ENCODE results near the gene GALNT7. TPM values are rescaled to one million over a fixed set of nuclear protein-coding genes. Genes with fewer than 3 reads are reported as not detected.

The GALNT7 gene
- total and polyA plus RNA-seq, 4 donors, result 0.65 to 13.0 (median 2.1) TPM

DNA sequence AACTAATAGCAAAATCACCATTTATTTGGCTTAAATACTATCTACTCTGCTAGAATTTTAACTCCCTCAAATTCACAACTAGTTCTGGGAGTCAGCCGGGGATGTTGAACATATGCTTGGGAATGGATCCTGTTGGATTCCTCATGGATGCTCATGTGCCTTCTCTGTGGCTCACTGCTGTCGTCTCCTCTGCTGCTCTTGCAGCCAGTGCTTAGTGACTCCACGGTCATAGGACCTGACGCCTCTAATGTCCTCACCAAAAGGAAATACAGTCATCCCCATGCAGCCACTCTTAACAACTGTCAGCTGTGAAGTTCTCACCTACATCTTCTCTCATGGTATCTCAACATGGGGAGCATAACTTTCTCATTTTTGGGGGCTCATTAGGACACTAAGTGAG, 106.1 kb downstream of the GALNT7 start:
- no peaks in the 10 kb centered on the region for H3K4me1 ChIP-seq (ENCODE audit: control insufficient read depth in 4 of 4, insufficient read depth in 4 of 4, low read length in 3 of 4)
- no peak overlapping the region for H3K9ac ChIP-seq (ENCODE audit: low read depth in 1 of 2, low read length in 2 of 2)
- no peak for DNase-seq (ENCODE audit: low spot score)
- no peak overlapping the region for H3K4me3 ChIP-seq (ENCODE audit: low read depth in 1 of 3, low read length in 3 of 3)
- TF ChIP-seq JUND (IDR thresholded peaks at IDR 0.05), result no peak
- TF ChIP-seq EGR1 (IDR thresholded peaks at IDR 0.05; ENCODE audit: low read depth in 2 of 2), result no peak
- no peak for TF ChIP-seq HNF4G (IDR thresholded peaks at IDR 0.05)
- TF ChIP-seq YY1 (IDR thresholded peaks at IDR 0.05), result no peak
- TF ChIP-seq TAF1 (conservative IDR thresholded peaks at IDR 0.05), result no peak
- no peak for TF ChIP-seq FOXA2 (IDR thresholded peaks at IDR 0.05)
- no peak for TF ChIP-seq RAD21 (IDR thresholded peaks at IDR 0.05)
- TF ChIP-seq SP1 (IDR thresholded peaks at IDR 0.05), result no peak
- TF ChIP-seq, protein P1, sequence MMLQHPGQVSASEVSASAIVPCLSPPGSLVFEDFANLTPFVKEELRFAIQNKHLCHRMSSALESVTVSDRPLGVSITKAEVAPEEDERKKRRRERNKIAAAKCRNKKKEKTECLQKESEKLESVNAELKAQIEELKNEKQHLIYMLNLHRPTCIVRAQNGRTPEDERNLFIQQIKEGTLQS (IDR thresholded peaks at IDR 0.05), result no peak
- TF ChIP-seq GABPA (IDR thresholded peaks at IDR 0.05 in 1 of 2, conservative IDR thresholded peaks at IDR 0.05 in 1 of 2), result no peak
- no peak for TF ChIP-seq FOXA1 (IDR thresholded peaks at IDR 0.05)
- TF ChIP-seq, protein P2, sequence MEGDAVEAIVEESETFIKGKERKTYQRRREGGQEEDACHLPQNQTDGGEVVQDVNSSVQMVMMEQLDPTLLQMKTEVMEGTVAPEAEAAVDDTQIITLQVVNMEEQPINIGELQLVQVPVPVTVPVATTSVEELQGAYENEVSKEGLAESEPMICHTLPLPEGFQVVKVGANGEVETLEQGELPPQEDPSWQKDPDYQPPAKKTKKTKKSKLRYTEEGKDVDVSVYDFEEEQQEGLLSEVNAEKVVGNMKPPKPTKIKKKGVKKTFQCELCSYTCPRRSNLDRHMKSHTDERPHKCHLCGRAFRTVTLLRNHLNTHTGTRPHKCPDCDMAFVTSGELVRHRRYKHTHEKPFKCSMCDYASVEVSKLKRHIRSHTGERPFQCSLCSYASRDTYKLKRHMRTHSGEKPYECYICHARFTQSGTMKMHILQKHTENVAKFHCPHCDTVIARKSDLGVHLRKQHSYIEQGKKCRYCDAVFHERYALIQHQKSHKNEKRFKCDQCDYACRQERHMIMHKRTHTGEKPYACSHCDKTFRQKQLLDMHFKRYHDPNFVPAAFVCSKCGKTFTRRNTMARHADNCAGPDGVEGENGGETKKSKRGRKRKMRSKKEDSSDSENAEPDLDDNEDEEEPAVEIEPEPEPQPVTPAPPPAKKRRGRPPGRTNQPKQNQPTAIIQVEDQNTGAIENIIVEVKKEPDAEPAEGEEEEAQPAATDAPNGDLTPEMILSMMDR (IDR thresholded peaks at IDR 0.05; ENCODE audit: low read depth, low read length, missing input control), result no peak
- no peak for TF ChIP-seq HNF4A (conservative IDR thresholded peaks at IDR 0.05)
- WGBS, result 94% methylated on average over 4 of the region's 4 CpGs
- no peaks in the 10 kb centered on the region for H3K27me3 ChIP-seq (ENCODE audit: control insufficient read depth in 4 of 4, insufficient read depth in 4 of 4, low read length in 3 of 4)
- no peaks in the 10 kb centered on the region for H3K36me3 ChIP-seq (ENCODE audit: control insufficient read depth in 4 of 4, insufficient read depth in 3 of 4, low read depth in 1 of 4, low read length in 3 of 4)
- H3K9me3 ChIP-seq (ENCODE audit: control insufficient read depth in 4 of 4, low read length in 3 of 4), result no peaks in the 10 kb centered on the region
- H3K27ac ChIP-seq (ENCODE audit: low read depth in 1 of 2, low read length in 2 of 2), result no peak overlapping the region

DNA sequence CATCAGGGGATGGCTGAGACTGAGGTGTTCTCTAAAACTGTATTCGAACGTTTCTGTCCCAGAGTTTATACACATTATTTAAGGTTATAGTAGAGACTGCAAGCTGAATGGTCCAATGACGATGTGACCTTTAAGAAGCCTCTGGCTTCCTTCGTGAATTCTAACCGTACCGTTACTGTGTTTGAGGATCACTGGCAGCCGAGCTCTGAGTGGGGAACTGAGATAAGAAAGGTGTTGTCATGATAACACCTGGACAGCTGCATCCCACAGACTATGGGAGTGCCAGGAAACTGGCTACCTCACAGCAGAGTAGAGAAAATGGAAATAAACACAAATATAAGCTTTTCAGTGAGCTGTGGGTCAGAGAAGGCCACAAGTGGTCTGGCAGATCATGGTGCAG, 106.5 kb downstream of the GALNT7 start:
- TF ChIP-seq HNF4G (IDR thresholded peaks at IDR 0.05), result no peak
- TF ChIP-seq NR2F2 (IDR thresholded peaks at IDR 0.05), result no peak
- no peak for TF ChIP-seq JUND (IDR thresholded peaks at IDR 0.05)
- Histone ChIP-seq H3K9me3 (ENCODE audit: control insufficient read depth in 4 of 4, low read length in 3 of 4) (no peaks in the 10 kb centered on the region), H3K27ac (ENCODE audit: low read depth in 1 of 2, low read length in 2 of 2) (no peak overlapping the region), H3K27me3 (ENCODE audit: control insufficient read depth in 4 of 4, insufficient read depth in 4 of 4, low read length in 3 of 4) (no peaks in the 10 kb centered on the region), H3K4me1 (ENCODE audit: control insufficient read depth in 4 of 4, insufficient read depth in 4 of 4, low read length in 3 of 4) (no peaks in the 10 kb centered on the region), H3K9ac (ENCODE audit: low read depth in 1 of 2, low read length in 2 of 2) (no peak overlapping the region), H3K36me3 (ENCODE audit: control insufficient read depth in 4 of 4, insufficient read depth in 3 of 4, low read depth in 1 of 4, low read length in 3 of 4) (no peaks in the 10 kb centered on the region), H3K4me3 (ENCODE audit: low read depth in 1 of 3, low read length in 3 of 3) (no peak overlapping the region)
- 88% methylated on average over 7 of the region's 7 CpGs for WGBS
- DNase-seq (ENCODE audit: low spot score), result no peak

DNA sequence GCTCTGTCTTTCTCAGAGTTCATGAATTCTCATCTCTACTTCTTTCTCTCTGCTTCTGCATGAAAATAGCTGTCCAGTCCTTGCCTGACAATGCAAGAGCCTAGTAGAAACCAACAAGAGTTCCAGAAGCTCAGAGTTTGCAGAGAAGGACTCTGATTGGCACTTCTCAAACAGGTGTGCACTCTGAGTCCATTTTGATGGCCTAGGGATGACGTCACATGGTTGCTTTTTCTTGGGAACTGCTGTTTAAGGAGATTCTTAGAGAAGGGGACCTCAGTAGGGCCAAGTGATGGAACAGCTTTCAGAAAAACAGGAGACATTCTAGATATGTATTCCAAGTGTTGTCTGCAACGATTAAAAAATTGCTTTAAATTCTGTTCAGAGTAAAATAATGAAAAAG, 108.7 kb downstream of the GALNT7 start:
- no peaks in the 10 kb centered on the region for H3K36me3 ChIP-seq (ENCODE audit: control insufficient read depth in 4 of 4, insufficient read depth in 3 of 4, low read depth in 1 of 4, low read length in 3 of 4)
- peaks cover 0 to 2% (median 0%) of the 10 kb centered on the region in 4 donors for H3K9me3 ChIP-seq (ENCODE audit: control insufficient read depth in 4 of 4, low read length in 3 of 4)
- no peak overlapping the region for H3K27ac ChIP-seq (ENCODE audit: low read depth in 1 of 2, low read length in 2 of 2)
- DNase-seq (ENCODE audit: low spot score), result no peak
- TF ChIP-seq, protein P1 (IDR thresholded peaks at IDR 0.05), result no peak
- no peak for TF ChIP-seq RAD21 (IDR thresholded peaks at IDR 0.05)
- TF ChIP-seq JUND (IDR thresholded peaks at IDR 0.05), result no peak
- TF ChIP-seq, protein P3, sequence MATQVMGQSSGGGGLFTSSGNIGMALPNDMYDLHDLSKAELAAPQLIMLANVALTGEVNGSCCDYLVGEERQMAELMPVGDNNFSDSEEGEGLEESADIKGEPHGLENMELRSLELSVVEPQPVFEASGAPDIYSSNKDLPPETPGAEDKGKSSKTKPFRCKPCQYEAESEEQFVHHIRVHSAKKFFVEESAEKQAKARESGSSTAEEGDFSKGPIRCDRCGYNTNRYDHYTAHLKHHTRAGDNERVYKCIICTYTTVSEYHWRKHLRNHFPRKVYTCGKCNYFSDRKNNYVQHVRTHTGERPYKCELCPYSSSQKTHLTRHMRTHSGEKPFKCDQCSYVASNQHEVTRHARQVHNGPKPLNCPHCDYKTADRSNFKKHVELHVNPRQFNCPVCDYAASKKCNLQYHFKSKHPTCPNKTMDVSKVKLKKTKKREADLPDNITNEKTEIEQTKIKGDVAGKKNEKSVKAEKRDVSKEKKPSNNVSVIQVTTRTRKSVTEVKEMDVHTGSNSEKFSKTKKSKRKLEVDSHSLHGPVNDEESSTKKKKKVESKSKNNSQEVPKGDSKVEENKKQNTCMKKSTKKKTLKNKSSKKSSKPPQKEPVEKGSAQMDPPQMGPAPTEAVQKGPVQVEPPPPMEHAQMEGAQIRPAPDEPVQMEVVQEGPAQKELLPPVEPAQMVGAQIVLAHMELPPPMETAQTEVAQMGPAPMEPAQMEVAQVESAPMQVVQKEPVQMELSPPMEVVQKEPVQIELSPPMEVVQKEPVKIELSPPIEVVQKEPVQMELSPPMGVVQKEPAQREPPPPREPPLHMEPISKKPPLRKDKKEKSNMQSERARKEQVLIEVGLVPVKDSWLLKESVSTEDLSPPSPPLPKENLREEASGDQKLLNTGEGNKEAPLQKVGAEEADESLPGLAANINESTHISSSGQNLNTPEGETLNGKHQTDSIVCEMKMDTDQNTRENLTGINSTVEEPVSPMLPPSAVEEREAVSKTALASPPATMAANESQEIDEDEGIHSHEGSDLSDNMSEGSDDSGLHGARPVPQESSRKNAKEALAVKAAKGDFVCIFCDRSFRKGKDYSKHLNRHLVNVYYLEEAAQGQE (IDR thresholded peaks at IDR 0.05), result no peak
- no peak for TF ChIP-seq EGR1 (IDR thresholded peaks at IDR 0.05; ENCODE audit: low read depth in 2 of 2)
- no peak for TF ChIP-seq HNF4G (IDR thresholded peaks at IDR 0.05)
- TF ChIP-seq, protein P4, sequence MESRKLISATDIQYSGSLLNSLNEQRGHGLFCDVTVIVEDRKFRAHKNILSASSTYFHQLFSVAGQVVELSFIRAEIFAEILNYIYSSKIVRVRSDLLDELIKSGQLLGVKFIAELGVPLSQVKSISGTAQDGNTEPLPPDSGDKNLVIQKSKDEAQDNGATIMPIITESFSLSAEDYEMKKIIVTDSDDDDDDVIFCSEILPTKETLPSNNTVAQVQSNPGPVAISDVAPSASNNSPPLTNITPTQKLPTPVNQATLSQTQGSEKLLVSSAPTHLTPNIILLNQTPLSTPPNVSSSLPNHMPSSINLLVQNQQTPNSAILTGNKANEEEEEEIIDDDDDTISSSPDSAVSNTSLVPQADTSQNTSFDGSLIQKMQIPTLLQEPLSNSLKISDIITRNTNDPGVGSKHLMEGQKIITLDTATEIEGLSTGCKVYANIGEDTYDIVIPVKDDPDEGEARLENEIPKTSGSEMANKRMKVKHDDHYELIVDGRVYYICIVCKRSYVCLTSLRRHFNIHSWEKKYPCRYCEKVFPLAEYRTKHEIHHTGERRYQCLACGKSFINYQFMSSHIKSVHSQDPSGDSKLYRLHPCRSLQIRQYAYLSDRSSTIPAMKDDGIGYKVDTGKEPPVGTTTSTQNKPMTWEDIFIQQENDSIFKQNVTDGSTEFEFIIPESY (IDR thresholded peaks at IDR 0.05), result no peak
- no peak for TF ChIP-seq FOXA1 (IDR thresholded peaks at IDR 0.05)
- TF ChIP-seq, protein P5, sequence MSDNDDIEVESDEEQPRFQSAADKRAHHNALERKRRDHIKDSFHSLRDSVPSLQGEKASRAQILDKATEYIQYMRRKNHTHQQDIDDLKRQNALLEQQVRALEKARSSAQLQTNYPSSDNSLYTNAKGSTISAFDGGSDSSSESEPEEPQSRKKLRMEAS (IDR thresholded peaks at IDR 0.05), result no peak
- TF ChIP-seq HNF4A (conservative IDR thresholded peaks at IDR 0.05), result no peak
- TF ChIP-seq TAF1 (conservative IDR thresholded peaks at IDR 0.05), result no peak
- TF ChIP-seq NR2F2 (IDR thresholded peaks at IDR 0.05), result no peak
- TF ChIP-seq SP1 (IDR thresholded peaks at IDR 0.05), result no peak
- TF ChIP-seq FOXA2 (IDR thresholded peaks at IDR 0.05), result no peak
- TF ChIP-seq RXRA (IDR thresholded peaks at IDR 0.05), result no peak
- no peaks in the 10 kb centered on the region for H3K4me1 ChIP-seq (ENCODE audit: control insufficient read depth in 4 of 4, insufficient read depth in 4 of 4, low read length in 3 of 4)
- 71% methylated on average over 2 of the region's 2 CpGs for WGBS
- H3K4me3 ChIP-seq (ENCODE audit: low read depth in 1 of 3, low read length in 3 of 3), result no peak overlapping the region
- no peak overlapping the region for H3K9ac ChIP-seq (ENCODE audit: low read depth in 1 of 2, low read length in 2 of 2)
- no peaks in the 10 kb centered on the region for H3K27me3 ChIP-seq (ENCODE audit: control insufficient read depth in 4 of 4, insufficient read depth in 4 of 4, low read length in 3 of 4)
